BJ (cell line): ENCODE results near the gene ZNF273. TPM values are rescaled to one million over a fixed set of nuclear protein-coding genes. Genes with fewer than 3 reads are reported as not detected.
"Not testable (repeated sequence)": the region's sequence is repeated elsewhere in the genome, so short reads cannot be mapped to it uniquely, and the experiment has no call there.

Experiments
- CTCF ChIA-PET: fragments of 350-600 bp; formaldehyde crosslinking; extraction: SDS; loops from one replicate; lab custom pipeline; 2021; ENCODE audit warnings: antibody characterized with exemption, inconsistent platforms; lab: Yijun Ruan, JAX
- POLR2A ChIA-PET: fragments of 300-600 bp; sonication (Branson Sonifier 250); formaldehyde crosslinking; extraction: SDS; loops from one replicate; lab custom pipeline; 2021; ENCODE audit warnings: antibody characterized with exemption; lab: Charles Lee
- DNase-seq: peaks from one replicate; pipeline ENCODE4 v3.0.0-alpha.2; 2011; ENCODE audit warnings: low read depth
- H3K27me3 ChIP-seq: 2 replicates; pipeline ENCODE4 v1.6.0; 2011; ENCODE audit warnings: low read length; ENCODE audit not compliant: control insufficient read depth, insufficient read depth
- H3K36me3 ChIP-seq: 2 replicates; pipeline ENCODE4 v1.5.1; 2011; ENCODE audit warnings: low read length; ENCODE audit not compliant: control insufficient read depth, insufficient read depth
- H3K4me3 ChIP-seq: 2 replicates; pipeline ENCODE4 v1.5.1; 2011; ENCODE audit warnings: low read depth, mild to moderate bottlenecking, control low read depth, low read length
- polyA plus RNA-seq: library from polyadenylated mRNA; depleted of rRNA; stranded (reverse); fragments of >200 nt; gene quantifications from 2 replicates; pipeline ENCODE4 v1.2.3, GENCODE V29; 2011
- TF ChIP-seq, protein P1 (sequence below): IDR thresholded peaks from 2 replicates; pipeline ENCODE4 v1.5.1; 2011; ENCODE audit warnings: low read depth, mild to moderate bottlenecking, control low read depth, inconsistent platforms, low read length, moderate library complexity; ENCODE audit not compliant: insufficient read depth

The ZNF273 gene
- polyA plus RNA-seq, 1 experiment: 1.3 TPM

DNA sequence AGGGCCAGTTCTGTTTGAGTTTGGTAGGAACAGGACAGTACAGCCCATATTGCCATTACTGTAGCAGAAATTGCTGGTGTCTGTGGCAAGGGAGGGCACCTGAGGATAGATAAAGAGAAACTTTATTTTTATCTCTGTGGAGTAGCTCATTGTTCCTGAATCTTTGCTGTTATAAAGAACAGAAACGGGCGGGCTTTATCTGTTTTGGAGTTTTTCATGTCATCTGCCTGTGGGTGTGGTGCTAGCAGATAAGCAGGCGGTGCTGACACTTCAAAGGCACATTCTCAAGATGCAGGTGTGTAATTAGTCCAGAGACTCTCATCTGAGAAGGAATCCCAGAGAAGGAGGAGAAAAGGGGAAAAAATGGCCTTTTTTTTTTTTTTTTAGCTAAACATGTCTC, 11.5 kb downstream of the ZNF273 start:
- no peak overlapping the region for H3K4me3 ChIP-seq
- TF ChIP-seq, protein P1, sequence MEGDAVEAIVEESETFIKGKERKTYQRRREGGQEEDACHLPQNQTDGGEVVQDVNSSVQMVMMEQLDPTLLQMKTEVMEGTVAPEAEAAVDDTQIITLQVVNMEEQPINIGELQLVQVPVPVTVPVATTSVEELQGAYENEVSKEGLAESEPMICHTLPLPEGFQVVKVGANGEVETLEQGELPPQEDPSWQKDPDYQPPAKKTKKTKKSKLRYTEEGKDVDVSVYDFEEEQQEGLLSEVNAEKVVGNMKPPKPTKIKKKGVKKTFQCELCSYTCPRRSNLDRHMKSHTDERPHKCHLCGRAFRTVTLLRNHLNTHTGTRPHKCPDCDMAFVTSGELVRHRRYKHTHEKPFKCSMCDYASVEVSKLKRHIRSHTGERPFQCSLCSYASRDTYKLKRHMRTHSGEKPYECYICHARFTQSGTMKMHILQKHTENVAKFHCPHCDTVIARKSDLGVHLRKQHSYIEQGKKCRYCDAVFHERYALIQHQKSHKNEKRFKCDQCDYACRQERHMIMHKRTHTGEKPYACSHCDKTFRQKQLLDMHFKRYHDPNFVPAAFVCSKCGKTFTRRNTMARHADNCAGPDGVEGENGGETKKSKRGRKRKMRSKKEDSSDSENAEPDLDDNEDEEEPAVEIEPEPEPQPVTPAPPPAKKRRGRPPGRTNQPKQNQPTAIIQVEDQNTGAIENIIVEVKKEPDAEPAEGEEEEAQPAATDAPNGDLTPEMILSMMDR: no peak
- ChIA-PET POLR2A (no interaction called here), CTCF (interaction anchor here (0.7 kb wide), 1 partner anchor 525 kb away, joined by 6 read pairs; no protein-coding TSS in a partner anchor)
- no peaks in the 10 kb centered on the region for H3K36me3 ChIP-seq
- no peak for DNase-seq
- H3K27me3 ChIP-seq: no peaks in the 10 kb centered on the region

DNA sequence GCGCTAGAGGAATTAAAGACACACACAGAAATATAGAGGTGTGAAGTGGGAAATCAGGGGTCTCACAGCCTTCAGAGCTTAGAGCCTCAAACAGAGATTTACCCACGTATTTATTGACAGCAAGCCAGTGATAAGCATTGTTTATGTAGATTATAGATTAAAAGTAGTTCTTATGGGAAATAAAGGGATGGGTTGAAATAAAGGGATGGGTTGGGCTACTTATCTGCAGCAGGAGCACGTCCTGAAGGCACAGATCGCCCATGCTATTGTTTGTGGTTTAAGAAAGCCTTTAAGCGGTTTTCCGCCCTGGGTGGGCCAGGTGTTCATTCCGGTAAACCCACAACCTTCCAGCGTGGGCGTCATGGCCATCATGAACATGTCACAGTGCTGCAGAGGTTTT, 12.2 kb downstream of the ZNF273 start:
- CTCF ChIA-PET, H3K27me3 ChIP-seq, DNase-seq, H3K4me3 ChIP-seq, POLR2A ChIA-PET, H3K36me3 ChIP-seq: not testable (repeated sequence)

DNA sequence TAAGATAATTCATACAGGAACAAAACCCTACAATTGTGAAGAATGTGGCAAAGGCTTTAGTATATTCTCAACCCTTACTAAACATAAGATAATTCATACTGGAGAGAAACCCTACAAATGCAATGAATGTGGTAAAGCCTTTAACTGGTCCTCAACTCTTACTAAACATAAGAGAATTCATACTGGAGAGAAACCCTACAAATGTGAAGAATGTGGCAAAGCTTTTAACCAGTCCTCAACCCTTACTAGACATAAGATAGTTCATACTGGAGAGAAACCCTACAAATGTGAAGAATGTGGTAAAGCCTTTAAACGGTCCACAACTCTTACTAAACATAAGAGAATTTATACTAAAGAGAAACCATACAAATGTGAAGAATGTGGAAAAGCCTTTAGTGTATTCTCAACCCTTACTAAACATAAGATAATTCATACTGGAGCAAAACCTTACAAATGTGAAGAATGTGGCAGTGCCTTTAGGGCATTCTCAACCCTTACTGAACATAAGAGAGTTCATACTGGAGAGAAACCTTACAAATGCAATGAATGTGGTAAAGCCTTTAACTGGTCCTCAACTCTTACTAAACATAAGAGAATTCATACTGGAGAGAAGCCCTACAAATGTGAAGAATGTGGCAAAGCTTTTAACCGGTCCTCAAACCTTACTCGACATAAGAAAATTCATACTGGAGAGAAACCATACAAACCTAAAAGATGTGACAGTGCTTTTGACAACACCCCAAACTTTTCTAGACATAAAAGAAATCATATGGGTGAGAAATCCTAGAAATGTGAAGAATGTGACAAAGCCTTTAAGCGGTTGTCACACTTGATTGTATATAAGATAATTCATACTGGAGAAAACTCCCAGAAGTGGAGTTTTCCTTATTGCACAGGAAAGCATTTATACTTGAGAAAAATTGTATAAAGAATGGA, 25.4 kb downstream of the ZNF273 start:
- H3K36me3 ChIP-seq, POLR2A ChIA-PET, H3K27me3 ChIP-seq, DNase-seq, H3K4me3 ChIP-seq, CTCF ChIA-PET: not testable (repeated sequence)

DNA sequence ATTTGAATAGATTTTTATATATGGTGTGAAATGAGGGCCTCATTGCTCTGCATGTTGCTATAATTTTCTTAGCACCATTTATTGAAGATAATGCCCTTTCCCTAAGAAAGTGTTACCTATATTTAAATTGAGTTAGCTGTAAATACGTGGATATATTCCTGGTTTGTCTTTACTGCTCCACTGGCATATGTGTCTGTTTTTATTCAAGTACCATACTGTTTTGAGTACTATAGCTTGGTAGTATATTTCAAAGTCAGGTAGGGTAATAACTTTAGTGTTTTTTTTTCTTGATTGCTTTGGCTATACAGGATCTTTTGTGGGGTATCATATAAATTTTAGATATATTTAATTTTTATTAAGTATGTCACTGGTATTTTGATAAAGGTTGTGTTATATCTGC, 31.4 kb downstream of the ZNF273 start:
- POLR2A ChIA-PET: no interaction called here
- DNase-seq: no peak
- CTCF ChIA-PET: no interaction called here
- H3K4me3 ChIP-seq: no peak overlapping the region
- H3K36me3 ChIP-seq: no peaks in the 10 kb centered on the region
- H3K27me3 ChIP-seq: no peaks in the 10 kb centered on the region
- TF ChIP-seq, protein P1: no peak

DNA sequence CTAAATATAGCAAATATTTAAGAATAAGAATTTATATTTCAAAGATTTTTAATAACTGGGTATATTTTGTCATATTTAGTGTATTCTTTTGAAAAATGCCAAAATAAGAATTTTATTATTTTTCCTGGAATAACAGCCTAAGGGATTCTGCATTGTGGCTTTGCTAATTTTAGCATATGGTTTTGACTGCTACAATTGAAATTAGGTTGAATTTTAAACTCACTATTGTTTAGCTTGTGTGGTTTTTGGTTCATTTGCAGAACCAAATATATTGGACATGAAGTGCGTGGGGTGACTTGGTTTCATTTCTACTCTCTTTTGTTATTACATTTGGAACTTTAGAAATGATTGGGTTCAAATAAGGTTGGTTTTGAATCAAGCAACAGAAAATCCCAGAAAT, 35.5 kb downstream of the ZNF273 start:
- TF ChIP-seq, protein P1: no peak
- Histone ChIP-seq H3K27me3 (no peaks in the 10 kb centered on the region), H3K36me3 (no peaks in the 10 kb centered on the region), H3K4me3 (no peak overlapping the region)
- ChIA-PET POLR2A (no interaction called here), CTCF (interaction anchor here (2.4 kb wide), 1 partner anchor 13 kb away, joined by 10 read pairs; no protein-coding TSS in a partner anchor)
- no peak for DNase-seq

DNA sequence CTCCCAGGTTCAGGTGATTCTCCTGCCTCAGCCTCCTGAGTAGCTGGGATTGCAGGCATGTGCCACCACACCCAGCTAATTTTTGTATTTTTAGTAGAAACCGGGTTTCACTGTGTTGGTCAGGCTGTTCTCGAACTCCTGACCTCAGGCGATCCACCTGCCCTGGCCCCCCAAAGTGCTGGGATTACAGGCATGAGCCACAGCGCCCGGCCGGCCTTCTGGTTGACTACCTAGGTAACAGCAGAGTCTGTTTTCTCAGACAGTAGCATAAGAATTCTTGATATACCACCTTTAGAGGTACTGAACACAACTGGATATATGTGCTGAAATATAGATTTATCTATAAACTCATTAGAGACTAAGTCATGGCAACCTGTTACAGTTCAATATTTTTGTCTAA, 36.9 kb downstream of the ZNF273 start:
- DNase-seq, POLR2A ChIA-PET: not testable (repeated sequence)

DNA sequence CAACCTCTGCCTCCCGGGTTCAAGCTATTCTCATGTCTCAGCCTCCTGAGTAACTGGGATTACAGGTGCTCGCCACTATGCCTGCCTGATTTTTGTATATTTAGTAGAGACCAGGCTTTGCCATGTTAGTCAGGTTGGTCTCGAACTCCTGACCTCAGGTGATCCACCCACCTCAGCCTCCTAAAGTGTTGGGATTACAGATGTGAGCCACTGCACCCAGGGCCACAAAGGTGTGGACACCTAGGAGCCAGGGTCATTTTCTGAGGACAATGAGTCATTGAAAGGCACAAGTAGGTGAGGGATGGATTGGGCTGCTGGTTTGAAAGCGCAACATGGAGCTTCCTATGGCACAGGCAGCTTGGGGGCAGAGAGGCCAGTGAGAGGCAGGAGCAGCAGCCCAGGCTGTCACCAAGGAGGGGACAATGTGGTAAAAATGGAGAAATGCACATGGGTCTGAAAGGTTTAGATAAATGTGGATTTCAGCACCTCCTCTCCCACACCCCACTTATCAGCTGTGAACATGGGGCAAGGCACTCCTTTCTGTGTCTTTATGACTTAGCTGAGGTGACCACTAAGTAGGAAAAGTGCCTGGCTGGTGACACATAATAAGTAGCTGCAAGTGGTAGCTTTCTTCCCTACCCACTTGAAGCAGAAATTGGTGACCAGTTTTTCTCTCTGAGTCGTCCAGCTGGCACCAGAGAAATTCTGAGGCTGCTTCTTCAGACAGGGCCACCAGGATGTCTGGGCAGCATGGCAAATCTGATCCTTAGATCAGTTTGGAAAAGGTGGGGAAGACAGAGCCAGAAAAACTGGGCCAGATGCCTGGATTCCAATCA, 41.8 kb downstream of the ZNF273 start:
- POLR2A ChIA-PET: interaction anchor here (0.6 kb wide), 1 partner anchor 355 kb away, joined by 3 read pairs; no protein-coding TSS in a partner anchor

More for the DNA sequence above, 36.9 kb downstream of the ZNF273 start:
- not testable (repeated sequence) for H3K4me3 ChIP-seq, H3K36me3 ChIP-seq, H3K27me3 ChIP-seq
- CTCF ChIA-PET: interaction anchor here (2.4 kb wide), 1 partner anchor 12 kb away, joined by 10 read pairs; no protein-coding TSS in a partner anchor

More for the DNA sequence above, 41.8 kb downstream of the ZNF273 start:
- H3K36me3 ChIP-seq, DNase-seq, CTCF ChIA-PET, H3K4me3 ChIP-seq: not testable (repeated sequence)
- peaks cover 11% of the 10 kb centered on the region for H3K27me3 ChIP-seq
